Measurements from ENCODE around the gene NRDE2. TPM values are rescaled to one million over a fixed set of nuclear protein-coding genes. Genes with fewer than 3 reads are reported as not detected.

The NRDE2 gene
- total and polyA plus RNA-seq, 8 donors, result 7.0 to 12.7 (median 9.3) TPM

DNA sequence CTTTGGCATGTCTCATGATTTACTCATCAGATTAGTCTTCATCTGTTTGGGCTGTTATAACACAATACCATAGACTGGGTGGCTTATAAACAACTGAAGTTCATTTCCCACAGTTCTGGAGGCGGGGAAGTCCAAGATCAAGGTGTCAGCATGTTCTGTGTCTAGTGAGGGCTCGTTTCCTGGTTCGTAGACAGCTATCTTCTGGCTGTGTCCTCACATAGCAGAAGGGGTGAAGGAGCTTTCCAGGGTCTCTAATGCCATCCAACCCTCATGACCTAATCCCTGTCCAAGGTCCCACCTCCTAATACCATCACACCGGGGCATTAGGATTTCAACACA lies 30.8 kb upstream of the NRDE2 start:
- intact Hi-C loops (cut with DNase I), result no loop called here
- no peak for FAIRE-seq
- Histone ChIP-seq H3K36me3 (no peaks in the 10 kb centered on the region), H3K4me1 (no peaks in the 10 kb centered on the region), H3K9me3 (no peaks in the 10 kb centered on the region), H3K4me3 (no peak overlapping the region), H3K27me3 (no peaks in the 10 kb centered on the region), H3K27ac (no peak overlapping the region)
- 87 to 89% methylated on average over 4 of the region's 4 CpGs for WGBS, 2 donors
- no peak for ATAC-seq
- TF ChIP-seq CTCF (IDR thresholded peaks at IDR 0.05), result no peak
- DNase-seq, result no peak

DNA sequence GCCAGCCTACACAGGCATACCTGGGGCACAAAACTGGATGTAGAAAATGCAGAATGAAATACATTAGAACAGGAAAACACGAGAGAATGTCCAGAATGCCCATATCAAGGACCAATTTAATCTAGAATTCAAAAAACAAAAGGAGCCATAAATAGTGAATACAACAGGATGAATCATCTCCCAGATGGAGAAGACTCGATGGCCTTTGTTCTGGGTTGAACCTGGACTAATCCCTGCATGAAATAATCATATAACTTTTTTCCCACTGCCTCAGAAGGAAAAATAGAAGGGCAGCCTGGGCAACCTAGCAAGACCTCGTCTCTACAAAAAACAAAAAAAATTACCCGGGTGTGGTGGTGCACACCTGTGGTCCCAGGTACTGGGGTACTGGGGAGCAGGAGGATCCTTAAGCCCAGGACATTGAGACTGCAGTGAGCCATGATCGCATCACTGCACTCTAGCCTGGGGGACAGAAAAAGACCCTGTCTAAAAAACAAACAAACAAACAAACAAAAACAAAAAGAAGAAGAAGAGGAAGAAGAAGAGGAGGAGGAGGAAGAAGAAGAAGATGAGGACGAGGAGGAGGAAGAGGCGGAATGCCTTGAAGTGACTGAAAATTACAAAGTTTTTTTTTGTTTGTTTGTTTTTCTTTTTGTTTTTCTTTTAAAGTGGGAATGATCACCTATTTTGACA lies 30.3 kb upstream of the NRDE2 start:
- TF ChIP-seq CTCF (IDR thresholded peaks at IDR 0.05), result no peak
- ATAC-seq, result no peak
- H3K4me1 ChIP-seq, result no peaks in the 10 kb centered on the region
- DNase-seq, result no peak
- H3K36me3 ChIP-seq, result no peaks in the 10 kb centered on the region
- H3K27me3 ChIP-seq, result no peaks in the 10 kb centered on the region
- H3K27ac ChIP-seq, result no peak overlapping the region
- no peak for FAIRE-seq
- no peak overlapping the region for H3K4me3 ChIP-seq
- WGBS, 2 donors, result 76 to 85% methylated on average over 7 of the region's 7 CpGs
- H3K9me3 ChIP-seq, result no peaks in the 10 kb centered on the region
- intact Hi-C loops (cut with DNase I), result no loop called here

DNA sequence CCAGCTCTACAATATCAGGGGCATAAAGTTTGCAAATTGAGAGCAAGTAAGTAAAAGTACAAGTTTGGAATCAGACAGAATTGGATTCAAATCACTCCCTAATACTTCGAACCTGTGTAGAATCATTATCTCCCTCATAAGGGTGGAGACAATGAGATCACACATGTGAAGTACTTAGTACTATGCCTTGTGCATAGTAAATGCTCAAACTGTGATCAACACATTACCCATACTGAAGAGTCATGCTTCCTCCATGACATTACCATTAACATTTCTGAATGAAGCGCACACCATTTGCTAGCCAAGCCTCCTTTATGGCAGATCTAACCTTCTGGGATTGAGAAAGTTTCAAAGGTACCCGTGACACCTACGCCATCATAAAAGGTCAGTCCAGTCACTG lies 26.6 kb upstream of the NRDE2 start:
- 78 to 85% methylated on average over 4 of the region's 4 CpGs for WGBS, 2 donors
- ATAC-seq (no peak), FAIRE-seq (no peak), DNase-seq (no peak)
- no peak overlapping the region for H3K4me3 ChIP-seq
- TF ChIP-seq CTCF (IDR thresholded peaks at IDR 0.05), result no peak
- intact Hi-C loops (cut with DNase I), result no loop called here
- H3K36me3 ChIP-seq, result no peaks in the 10 kb centered on the region
- H3K27me3 ChIP-seq, result no peaks in the 10 kb centered on the region
- H3K9me3 ChIP-seq, result no peaks in the 10 kb centered on the region
- H3K27ac ChIP-seq, result no peak overlapping the region
- H3K4me1 ChIP-seq, result no peaks in the 10 kb centered on the region

DNA sequence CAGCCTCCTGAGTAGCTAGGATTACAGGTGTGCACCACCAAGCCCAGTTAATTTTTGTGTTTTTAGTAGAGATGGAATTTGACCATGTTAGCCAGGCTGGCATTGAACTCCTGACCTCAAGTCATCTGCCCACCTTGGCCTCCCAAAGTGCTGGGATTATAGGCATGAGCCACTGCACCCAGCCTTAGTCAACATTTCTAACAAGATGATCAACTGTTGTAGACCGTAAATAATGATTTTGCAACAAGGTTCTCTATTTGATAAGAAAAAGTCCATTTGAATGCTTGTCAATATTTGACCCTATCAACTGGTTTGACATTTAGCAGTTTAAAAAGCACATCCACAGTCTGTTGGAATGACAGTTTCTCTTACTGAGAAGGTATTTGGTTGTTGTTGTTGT lies 25.2 kb upstream of the NRDE2 start:
- Histone ChIP-seq H3K27ac (no peak overlapping the region), H3K27me3 (no peaks in the 10 kb centered on the region), H3K4me1 (no peaks in the 10 kb centered on the region), H3K9me3 (no peaks in the 10 kb centered on the region), H3K4me3 (no peak overlapping the region), H3K36me3 (no peaks in the 10 kb centered on the region)
- FAIRE-seq (no peak), DNase-seq (no peak), ATAC-seq (no peak)
- TF ChIP-seq CTCF (IDR thresholded peaks at IDR 0.05), result no peak
- WGBS, 2 donors, result 51 to 71% methylated on average over 1 of the region's 1 CpG
- intact Hi-C loops (cut with DNase I), result no loop called here

GRCh38 chr14:90355540-90356518 lies 24.1 kb upstream of the NRDE2 start:
- no peaks in the 10 kb centered on the region for H3K27me3 ChIP-seq
- no peak overlapping the region for H3K4me3 ChIP-seq
- H3K9me3 ChIP-seq, result no peaks in the 10 kb centered on the region
- no peak overlapping the region for H3K27ac ChIP-seq
- H3K4me1 ChIP-seq, result no peaks in the 10 kb centered on the region
- no peaks in the 10 kb centered on the region for H3K36me3 ChIP-seq
- FAIRE-seq, result no peak
- no peak for TF ChIP-seq CTCF (IDR thresholded peaks at IDR 0.05)
- no peak for DNase-seq
- no peak for ATAC-seq
- intact Hi-C loops (cut with DNase I), result no loop called here
- 76 to 81% methylated on average over 8 of the region's 8 CpGs for WGBS, 2 donors
